GM10266 (cell line): ENCODE measurements around the gene TRAF7.

Experiments used
- DNase-seq: peaks from one replicate; pipeline ENCODE4 v3.0.0; 2012; ENCODE audit errors: extremely low spot score
- TF ChIP-seq, protein P1 (sequence below): IDR thresholded peaks from 2 replicates; pipeline ENCODE4 v1.5.1; 2012; ENCODE audit warnings: mild to moderate bottlenecking, low read depth; ENCODE audit not compliant: control insufficient read depth, insufficient read depth; ENCODE audit errors: missing control alignments

The TRAF7 gene

DNA sequence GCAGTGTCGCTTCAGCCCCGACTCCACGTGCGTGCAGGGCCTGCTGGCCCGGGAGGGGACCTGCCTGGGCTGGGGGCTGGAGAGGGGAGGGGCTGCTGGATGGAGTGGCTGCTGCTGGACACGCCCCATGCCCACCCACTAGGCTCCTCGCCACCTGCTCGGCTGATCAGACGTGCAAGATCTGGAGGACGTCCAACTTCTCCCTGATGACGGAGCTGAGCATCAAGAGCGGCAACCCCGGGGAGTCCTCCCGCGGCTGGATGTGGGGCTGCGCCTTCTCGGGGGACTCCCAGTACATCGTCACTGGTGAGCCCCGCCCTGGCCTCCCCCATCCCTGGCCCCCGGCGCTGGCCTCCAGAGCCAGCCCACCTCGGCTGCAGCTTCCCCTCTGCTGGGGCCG lies 52.7 kb downstream of the TRAF7 start:
- TF ChIP-seq, protein P1, sequence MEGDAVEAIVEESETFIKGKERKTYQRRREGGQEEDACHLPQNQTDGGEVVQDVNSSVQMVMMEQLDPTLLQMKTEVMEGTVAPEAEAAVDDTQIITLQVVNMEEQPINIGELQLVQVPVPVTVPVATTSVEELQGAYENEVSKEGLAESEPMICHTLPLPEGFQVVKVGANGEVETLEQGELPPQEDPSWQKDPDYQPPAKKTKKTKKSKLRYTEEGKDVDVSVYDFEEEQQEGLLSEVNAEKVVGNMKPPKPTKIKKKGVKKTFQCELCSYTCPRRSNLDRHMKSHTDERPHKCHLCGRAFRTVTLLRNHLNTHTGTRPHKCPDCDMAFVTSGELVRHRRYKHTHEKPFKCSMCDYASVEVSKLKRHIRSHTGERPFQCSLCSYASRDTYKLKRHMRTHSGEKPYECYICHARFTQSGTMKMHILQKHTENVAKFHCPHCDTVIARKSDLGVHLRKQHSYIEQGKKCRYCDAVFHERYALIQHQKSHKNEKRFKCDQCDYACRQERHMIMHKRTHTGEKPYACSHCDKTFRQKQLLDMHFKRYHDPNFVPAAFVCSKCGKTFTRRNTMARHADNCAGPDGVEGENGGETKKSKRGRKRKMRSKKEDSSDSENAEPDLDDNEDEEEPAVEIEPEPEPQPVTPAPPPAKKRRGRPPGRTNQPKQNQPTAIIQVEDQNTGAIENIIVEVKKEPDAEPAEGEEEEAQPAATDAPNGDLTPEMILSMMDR, result no peak
- no peak for DNase-seq

DNA sequence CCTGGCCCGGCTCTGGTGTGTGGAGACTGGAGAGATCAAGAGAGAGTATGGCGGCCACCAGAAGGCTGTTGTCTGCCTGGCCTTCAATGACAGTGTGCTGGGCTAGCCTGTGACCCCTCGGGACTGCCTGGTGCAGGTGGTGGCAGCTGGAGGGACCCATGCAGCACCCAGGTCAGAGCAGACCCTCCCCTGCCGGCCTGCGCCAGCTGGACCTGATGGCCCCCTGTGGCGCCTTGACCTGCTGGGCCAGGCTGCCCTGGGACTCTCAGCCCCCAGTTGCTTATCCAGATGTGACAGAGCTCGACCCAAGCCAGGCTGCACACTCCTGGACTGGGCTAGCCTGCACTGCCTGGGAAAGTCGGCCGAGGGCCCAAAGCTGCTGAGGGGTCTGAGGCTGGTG lies 53.2 kb downstream of the TRAF7 start:
- TF ChIP-seq, protein P1, result no peak

DNA sequence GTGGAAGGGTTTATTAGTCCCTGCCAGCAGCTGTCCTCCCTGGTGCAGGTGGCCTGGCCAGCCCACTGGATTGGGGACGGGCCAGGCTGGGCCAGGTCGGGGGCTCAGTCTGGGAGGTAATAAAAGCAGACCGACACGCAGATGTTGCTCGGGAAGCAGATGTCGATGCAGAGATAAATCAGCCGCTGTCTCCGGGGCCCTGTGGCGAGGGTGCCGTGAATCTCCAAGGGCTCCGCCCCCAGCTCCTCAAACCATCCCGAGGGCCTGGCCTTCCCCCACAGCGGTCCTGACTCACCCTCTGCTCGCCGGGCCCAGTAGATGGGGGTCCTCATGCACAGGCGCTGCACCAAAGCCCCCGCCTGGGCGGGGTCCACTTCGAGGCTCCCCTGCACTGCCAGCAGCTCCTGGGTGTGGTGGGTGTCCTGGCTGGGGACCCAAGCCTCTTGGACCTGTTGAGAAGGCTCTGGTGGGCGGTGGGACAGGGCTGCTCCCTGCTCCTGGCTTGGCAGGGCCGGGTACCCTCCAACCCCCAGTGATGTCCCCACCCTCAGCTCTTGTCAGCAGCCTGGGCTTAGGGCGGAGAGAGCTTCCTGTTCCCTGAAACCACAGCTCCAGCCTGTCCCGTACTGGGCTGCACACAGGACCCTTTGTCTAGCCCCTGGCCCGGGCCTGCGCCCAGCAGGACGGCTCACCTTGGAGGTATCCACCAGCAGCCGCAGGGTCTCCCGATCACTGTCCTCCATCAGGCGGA lies 53.9 kb downstream of the TRAF7 start:
- DNase-seq, result no peak
- TF ChIP-seq, protein P1, result no peak

More for the DNA sequence above, 53.2 kb downstream of the TRAF7 start:
- DNase-seq, result no peak

DNA sequence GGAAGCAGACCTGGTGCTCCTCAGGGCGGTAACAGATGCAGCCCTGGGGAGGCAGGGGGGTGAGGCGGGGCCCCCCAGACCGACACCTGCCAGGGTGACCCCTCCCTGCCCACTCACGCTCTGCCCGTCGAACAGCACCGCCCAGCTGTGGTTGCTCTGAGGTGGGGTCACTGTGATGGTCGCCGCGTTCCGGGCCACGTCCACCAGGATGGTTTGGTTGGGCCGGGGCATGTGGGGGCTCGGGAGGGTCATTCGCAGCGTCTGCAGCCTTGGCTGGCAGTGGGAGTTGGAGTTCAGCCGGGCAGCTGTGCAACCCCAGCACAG lies 54.4 kb downstream of the TRAF7 start:
- TF ChIP-seq, protein P1, result no peak
- DNase-seq, result no peak

DNA sequence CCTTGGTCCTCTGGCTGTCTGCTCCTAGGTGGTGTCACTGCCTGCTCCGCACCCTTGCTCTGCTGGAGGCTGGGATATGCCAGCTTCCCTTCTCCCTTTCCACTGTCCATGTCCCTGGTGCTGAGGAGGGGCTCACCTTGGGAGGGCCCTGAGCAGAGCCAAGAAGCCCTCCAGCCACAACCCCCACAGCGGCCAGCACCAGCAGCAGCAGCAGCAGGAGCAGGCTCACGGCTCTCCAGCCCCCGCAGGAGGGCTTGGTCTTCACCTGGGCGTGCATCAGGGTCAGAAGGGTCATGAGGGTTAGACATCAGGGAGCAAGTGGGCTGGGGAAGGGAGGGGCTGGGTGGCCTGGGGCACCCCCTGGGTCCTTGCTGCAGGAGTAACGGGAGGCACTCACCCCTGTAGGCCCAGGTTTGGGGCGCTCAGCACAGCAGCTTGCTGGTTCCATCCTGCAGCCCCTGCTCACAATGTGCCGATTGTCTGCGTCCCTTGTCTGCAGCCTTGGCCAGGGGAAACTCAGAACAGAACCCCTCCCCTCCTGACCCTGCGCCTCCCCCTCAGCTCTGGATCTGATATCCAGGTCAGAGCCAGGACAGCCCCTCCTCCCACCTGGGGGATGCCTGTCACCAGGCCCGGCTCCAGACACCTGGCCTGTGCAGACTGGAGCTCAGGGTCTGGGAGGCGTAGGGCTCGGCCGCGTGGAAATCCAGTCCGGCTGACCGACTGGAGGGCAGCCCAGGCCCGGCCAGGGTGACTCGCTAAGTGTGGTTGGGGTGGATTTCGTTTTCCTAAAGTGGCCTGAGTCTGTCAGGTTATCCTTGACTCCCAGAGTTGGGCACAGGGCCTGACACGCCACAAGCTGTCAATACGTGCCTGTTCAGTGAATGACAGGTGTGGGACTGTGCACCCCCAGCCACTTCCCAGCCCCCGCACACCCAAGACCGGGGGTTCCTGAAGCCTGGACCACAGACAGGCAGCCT lies 55.1 kb downstream of the TRAF7 start, which contains the start of gene BRICD5:
TSS of gene BRICD5 (minus strand) at position 478 of the 980 bp plus-strand sequence. CDS start at position 448, 30 bp downstream.
- DNase-seq, result no peak
- TF ChIP-seq, protein P1, result no peak

DNA sequence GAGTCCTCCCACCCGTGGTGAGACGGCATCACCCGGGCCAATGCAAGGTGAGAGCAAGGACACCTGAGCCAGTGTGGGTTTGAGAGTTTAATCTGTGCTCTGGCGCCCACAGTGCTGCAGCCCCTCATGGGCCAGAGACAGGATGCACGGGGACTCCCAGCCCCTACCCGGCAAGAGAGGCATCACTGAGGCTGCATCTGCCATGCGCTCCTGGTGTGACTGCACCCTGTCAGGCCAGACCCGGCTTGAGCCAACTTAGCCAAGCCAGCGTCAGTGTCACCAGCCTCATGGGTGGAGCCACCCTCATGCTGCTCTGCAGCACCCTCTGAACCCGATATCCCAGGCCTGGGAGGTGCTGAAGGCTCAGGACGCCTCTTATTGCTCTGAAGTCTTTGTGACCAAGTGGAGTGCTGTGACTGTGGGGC lies 56.4 kb downstream of the TRAF7 start:
- TF ChIP-seq, protein P1, result no peak
- no peak for DNase-seq
